HG03139 (cell line): ENCODE data around the gene MRPS30.
"Not testable (repeated sequence)": the region's sequence is repeated elsewhere in the genome, so short reads cannot be mapped to it uniquely, and the experiment has no call there.

ENCODE experiments used
- ATAC-seq: cut with Tn5 transposase; IDR thresholded peaks from one replicate; pipeline ENCODE4 v1.9.1; 2021; ENCODE audit not compliant: unreplicated experiment

MRPS30 gene

GRCh38 chr5:44808435-44809214, at the start of gene MRPS30:
MRPS30 (plus strand) TSS chr5:44808947; CDS start chr5:44808963, 16 bp downstream.
- ATAC-seq: peak; percentile 97

GRCh38 chr5:44769200-44769876, 39.4 kb upstream of the MRPS30 start:
- ATAC-seq: no peak

- no peak for ATAC-seq
Measured at GRCh38 chr5:44769877-44770209, 38.9 kb upstream of the MRPS30 start.

- no peak for ATAC-seq
Measured at GRCh38 chr5:44770780-44771717, 37.7 kb upstream of the MRPS30 start.

- not testable (repeated sequence) for ATAC-seq
Measured at GRCh38 chr5:44772397-44772796, 36.4 kb upstream of the MRPS30 start.

- ATAC-seq: no peak
Measured at GRCh38 chr5:44774279-44774880, 34.4 kb upstream of the MRPS30 start.

GRCh38 chr5:44779167-44779566, 29.6 kb upstream of the MRPS30 start:
- ATAC-seq: no peak

GRCh38 chr5:44783634-44784315, 25.0 kb upstream of the MRPS30 start:
- no peak for ATAC-seq

GRCh38 chr5:44787731-44788130, 21.0 kb upstream of the MRPS30 start:
- ATAC-seq: no peak

- not testable (repeated sequence) for ATAC-seq
Measured at GRCh38 chr5:44789372-44789995, 19.3 kb upstream of the MRPS30 start.

GRCh38 chr5:44792031-44792673, 16.6 kb upstream of the MRPS30 start:
- ATAC-seq: not testable (repeated sequence)

- no peak for ATAC-seq
Measured at GRCh38 chr5:44794371-44794770, 14.4 kb upstream of the MRPS30 start.

GRCh38 chr5:44795496-44795895, 13.3 kb upstream of the MRPS30 start:
- ATAC-seq: no peak

- ATAC-seq: no peak
Measured at GRCh38 chr5:44797841-44798240, 10.9 kb upstream of the MRPS30 start.

GRCh38 chr5:44801992-44802391, 6.8 kb upstream of the MRPS30 start:
- no peak for ATAC-seq

- ATAC-seq: no peak
Measured at GRCh38 chr5:44806608-44807007, 2.1 kb upstream of the MRPS30 start.

GRCh38 chr5:44807269-44807668, 1.5 kb upstream of the MRPS30 start:
- ATAC-seq: no peak

GRCh38 chr5:44809215-44809955, 638 bp downstream of the MRPS30 start:
- peak; percentile 36 for ATAC-seq

GRCh38 chr5:44809956-44810420, 1.2 kb downstream of the MRPS30 start:
- no peak for ATAC-seq
